PC-9 (cell line): ENCODE results near the gene ABLIM1. TPM values are rescaled to one million over a fixed set of nuclear protein-coding genes. Genes with fewer than 3 reads are reported as not detected.

ENCODE experiments used
- BruUV-seq: library from RNA; stranded (reverse); fragments of 400-500 nt; replicated peaks from 2 replicates; lab custom pipeline; 2021; lab: Mats Ljungman, UMichigan
- CTCF ChIA-PET: fragments of 300-600 bp; sonication (Branson Sonifier 250); formaldehyde crosslinking; loops from one replicate; lab custom pipeline; 2022; ENCODE audit warnings: antibody characterized with exemption; lab: Charles Lee
- POLR2A ChIA-PET: fragments of 300-600 bp; sonication (Branson Sonifier 250); formaldehyde crosslinking; loops from one replicate; lab custom pipeline; 2022; ENCODE audit warnings: antibody characterized with exemption; ENCODE audit not compliant: unreplicated experiment; lab: Charles Lee
- DNase-seq, 2 experiments: peaks; one replicate each; pipeline versions ENCODE4 v3.0.0 to v3.0.0-alpha.2; 2015 to 2022; ENCODE audit warnings: mixed read lengths in 1 of 2
- H2AFZ ChIP-seq: fragments of 200-600 bp; sonication (generic); 2 replicates; pipeline ENCODE4 v1.8.1; 2017; ENCODE audit warnings: antibody characterized with exemption
- H3F3A ChIP-seq: fragments of 200-600 bp; sonication (generic); 2 replicates; pipeline ENCODE4 v1.8.1; 2017; ENCODE audit warnings: antibody characterized with exemption, mild to moderate bottlenecking, low read depth; ENCODE audit not compliant: insufficient read depth
- H3K27ac ChIP-seq: fragments of 200-600 bp; sonication (generic); 2 replicates; pipeline ENCODE4 v1.6.1; 2016; ENCODE audit warnings: mixed run types
- H3K27me3 ChIP-seq: fragments of 200-600 bp; sonication (generic); 2 replicates; pipeline ENCODE4 v1.6.1; 2016; ENCODE audit warnings: low read depth, mixed run types; ENCODE audit not compliant: insufficient read depth
- H3K36me3 ChIP-seq: fragments of 200-600 bp; sonication (generic); 2 replicates; pipeline ENCODE4 v1.6.1; 2016; ENCODE audit warnings: low read depth, mixed run types
- H3K4me1 ChIP-seq: fragments of 200-600 bp; sonication (generic); replicated peaks from 2 replicates; pipeline ENCODE4 v1.6.1; 2016; ENCODE audit warnings: mixed run types; ENCODE audit not compliant: insufficient read depth
- H3K4me2 ChIP-seq: fragments of 200-600 bp; sonication (generic); 2 replicates; pipeline ENCODE4 v1.6.1; 2017; ENCODE audit warnings: mixed run types
- H3K4me3 ChIP-seq: fragments of 200-600 bp; sonication (generic); 2 replicates; pipeline ENCODE4 v1.6.1; 2016; ENCODE audit warnings: mixed run types
- H3K79me2 ChIP-seq: fragments of 200-600 bp; sonication (generic); 2 replicates; pipeline ENCODE4 v1.6.1; 2017; ENCODE audit warnings: low read depth, mixed run types
- H3K9me2 ChIP-seq: fragments of 200-600 bp; sonication (generic); 2 replicates; pipeline ENCODE4 v1.8.1; 2017; ENCODE audit warnings: mild to moderate bottlenecking; ENCODE audit not compliant: insufficient read depth
- H3K9me3 ChIP-seq: fragments of 200-600 bp; sonication (generic); 2 replicates; pipeline ENCODE4 v1.8.1; 2016; ENCODE audit warnings: low read depth; ENCODE audit not compliant: insufficient read depth
- H4K20me1 ChIP-seq: fragments of 200-600 bp; sonication (generic); 2 replicates; pipeline ENCODE4 v1.8.1; 2017; ENCODE audit not compliant: insufficient read depth
- EZH2 ChIP-seq: fragments of 200-600 bp; sonication (generic); IDR thresholded peaks from 2 replicates; pipeline ENCODE4 v1.8.0; 2017; ENCODE audit warnings: antibody characterized with exemption, low read depth
- intact Hi-C: fragments of 100-400 bp; cut with micrococcal nuclease; formaldehyde crosslinking; loops from one replicate; pipeline ENCODE4 v1.10.0; 2022; ENCODE audit not compliant: unreplicated experiment
- total RNA-seq: library from RNA; stranded (reverse); gene quantifications from 2 replicates; pipeline ENCODE4 v1.2.3, GENCODE V29; 2021
- TF ChIP-seq, protein P1 (sequence below): fragments of 200-600 bp; sonication (generic); conservative IDR thresholded peaks from 2 replicates; pipeline ENCODE4 v1.6.1; 2017; ENCODE audit warnings: mixed run types, antibody characterized with exemption, mild to moderate bottlenecking, moderate library complexity

Gene ABLIM1
- total RNA-seq, 1 experiment from 2014 or later: 68.7 TPM

DNA sequence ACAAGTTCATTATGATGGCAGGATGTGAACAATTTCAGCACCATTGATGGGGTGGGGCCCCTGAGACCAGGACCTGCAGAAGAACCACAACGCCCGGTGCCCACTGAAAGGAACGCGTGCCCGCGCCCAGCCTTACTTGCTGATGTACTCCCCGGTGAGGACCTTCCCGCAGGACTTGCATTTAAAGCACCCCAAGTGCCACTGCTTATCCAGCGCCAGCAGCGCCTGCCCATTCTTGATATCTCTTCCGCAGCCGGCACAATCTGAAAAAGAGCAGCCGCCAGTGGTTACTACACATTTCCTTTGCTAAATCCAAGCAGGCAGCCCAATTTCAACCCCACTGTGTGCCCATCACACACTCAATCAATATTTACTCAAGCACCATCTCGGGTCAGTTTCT, 110.6 kb downstream of the ABLIM1 start:
- H3K4me2 ChIP-seq: no peak overlapping the region
- no peaks in the 10 kb centered on the region for H3K79me2 ChIP-seq
- H3K4me1 ChIP-seq: peaks cover 16% of the 10 kb centered on the region
- no peak overlapping the region for H3K27ac ChIP-seq
- no peak overlapping the region for H2AFZ ChIP-seq
- no peaks in the 10 kb centered on the region for H3K36me3 ChIP-seq
- H4K20me1 ChIP-seq: no peaks in the 10 kb centered on the region
- H3K9me3 ChIP-seq: no peaks in the 10 kb centered on the region
- DNase-seq: no peak
- intact Hi-C loops: no loop called here
- no peaks in the 10 kb centered on the region for H3K27me3 ChIP-seq
- TF ChIP-seq, protein P1, sequence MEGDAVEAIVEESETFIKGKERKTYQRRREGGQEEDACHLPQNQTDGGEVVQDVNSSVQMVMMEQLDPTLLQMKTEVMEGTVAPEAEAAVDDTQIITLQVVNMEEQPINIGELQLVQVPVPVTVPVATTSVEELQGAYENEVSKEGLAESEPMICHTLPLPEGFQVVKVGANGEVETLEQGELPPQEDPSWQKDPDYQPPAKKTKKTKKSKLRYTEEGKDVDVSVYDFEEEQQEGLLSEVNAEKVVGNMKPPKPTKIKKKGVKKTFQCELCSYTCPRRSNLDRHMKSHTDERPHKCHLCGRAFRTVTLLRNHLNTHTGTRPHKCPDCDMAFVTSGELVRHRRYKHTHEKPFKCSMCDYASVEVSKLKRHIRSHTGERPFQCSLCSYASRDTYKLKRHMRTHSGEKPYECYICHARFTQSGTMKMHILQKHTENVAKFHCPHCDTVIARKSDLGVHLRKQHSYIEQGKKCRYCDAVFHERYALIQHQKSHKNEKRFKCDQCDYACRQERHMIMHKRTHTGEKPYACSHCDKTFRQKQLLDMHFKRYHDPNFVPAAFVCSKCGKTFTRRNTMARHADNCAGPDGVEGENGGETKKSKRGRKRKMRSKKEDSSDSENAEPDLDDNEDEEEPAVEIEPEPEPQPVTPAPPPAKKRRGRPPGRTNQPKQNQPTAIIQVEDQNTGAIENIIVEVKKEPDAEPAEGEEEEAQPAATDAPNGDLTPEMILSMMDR: no peak
- no peak for TF ChIP-seq EZH2
- POLR2A ChIA-PET: no interaction called here
- BruUV-seq: no TSS peak
- no peaks in the 10 kb centered on the region for H3K9me2 ChIP-seq
- H3F3A ChIP-seq: no peaks in the 10 kb centered on the region
- H3K4me3 ChIP-seq: no peak overlapping the region
- CTCF ChIA-PET: interaction anchor here (0.6 to 0.7 kb wide), 2 partner anchors 243 to 244 kb away, joined by 3 read pairs; no protein-coding TSS in a partner anchor

DNA sequence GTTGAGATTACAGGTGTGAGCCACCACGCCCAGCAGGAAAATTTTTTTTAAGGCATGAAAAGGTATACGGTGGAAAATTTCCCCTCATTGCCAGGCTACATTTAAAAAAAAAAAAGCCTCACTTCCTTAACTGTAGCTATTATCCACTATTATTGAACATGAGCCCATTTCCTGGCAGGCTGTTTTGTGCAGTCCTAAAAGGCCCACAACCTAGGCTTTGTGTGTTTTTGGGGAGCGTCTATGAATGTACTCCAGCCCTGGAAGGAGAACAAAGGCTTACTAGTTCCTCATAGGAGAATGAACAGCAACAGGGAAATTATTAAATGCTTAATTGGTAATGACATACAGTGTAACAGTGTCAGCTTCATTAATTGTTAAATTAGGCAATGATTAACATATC, 111.0 kb downstream of the ABLIM1 start:
- CTCF ChIA-PET: interaction anchor here (0.6 kb wide), 1 partner anchor 243 kb away, joined by 3 read pairs; no protein-coding TSS in a partner anchor
- intact Hi-C loops: no loop called here
- no peaks in the 10 kb centered on the region for H4K20me1 ChIP-seq
- TF ChIP-seq, protein P1: no peak
- TF ChIP-seq EZH2: no peak
- no peaks in the 10 kb centered on the region for H3K27me3 ChIP-seq
- no peak overlapping the region for H3K4me3 ChIP-seq
- POLR2A ChIA-PET: no interaction called here
- H2AFZ ChIP-seq: no peak overlapping the region
- no peaks in the 10 kb centered on the region for H3K9me3 ChIP-seq
- no peaks in the 10 kb centered on the region for H3K36me3 ChIP-seq
- peaks cover 16% of the 10 kb centered on the region for H3K4me1 ChIP-seq
- H3K9me2 ChIP-seq: no peaks in the 10 kb centered on the region
- H3K27ac ChIP-seq: no peak overlapping the region
- no peak overlapping the region for H3K4me2 ChIP-seq
- H3K79me2 ChIP-seq: no peaks in the 10 kb centered on the region
- H3F3A ChIP-seq: no peaks in the 10 kb centered on the region
- no peak for DNase-seq
- BruUV-seq: no TSS peak

DNA sequence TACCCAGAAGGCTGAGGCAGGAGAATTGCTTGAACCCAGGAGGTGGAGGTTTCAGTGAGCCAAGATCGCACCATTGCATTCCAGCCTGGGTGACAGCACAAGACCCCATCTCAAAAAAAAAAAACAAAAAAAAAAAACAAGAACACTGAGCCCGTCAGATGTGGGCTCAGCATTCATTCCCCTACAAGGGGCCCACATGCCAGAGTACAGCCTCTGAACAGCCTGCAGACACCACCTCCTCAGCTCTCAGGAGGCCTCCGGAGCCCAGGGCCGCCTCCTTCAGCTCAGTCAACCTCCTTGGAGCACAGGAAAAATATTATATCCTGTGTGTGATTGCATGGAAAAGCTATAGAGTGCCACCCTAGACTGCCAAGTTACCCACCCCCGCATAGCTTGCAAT, 112.3 kb downstream of the ABLIM1 start:
- CTCF ChIA-PET: interaction anchor here (0.5 to 0.6 kb wide), 2 partner anchors 76 to 1229 kb away, joined by 4 to 6 read pairs; no protein-coding TSS in a partner anchor
- Histone ChIP-seq H3K27ac (no peak overlapping the region), H2AFZ (no peak overlapping the region), H3K9me2 (no peaks in the 10 kb centered on the region), H3K9me3 (no peaks in the 10 kb centered on the region), H3F3A (no peaks in the 10 kb centered on the region), H3K4me1 (peaks cover 16% of the 10 kb centered on the region), H3K36me3 (no peaks in the 10 kb centered on the region), H3K4me3 (no peak overlapping the region), H3K27me3 (no peaks in the 10 kb centered on the region), H4K20me1 (no peaks in the 10 kb centered on the region), H3K79me2 (no peaks in the 10 kb centered on the region), H3K4me2 (no peak overlapping the region)
- no TSS peak for BruUV-seq
- TF ChIP-seq, protein P1: no peak
- TF ChIP-seq EZH2: no peak
- no peak for DNase-seq
- intact Hi-C loops: loop anchor here (2.0 kb wide), 1 partner anchor 41 kb away; no protein-coding TSS in a partner anchor
- POLR2A ChIA-PET: interaction anchor here (0.7 kb wide), 1 partner anchor 1520 kb away, joined by 4 read pairs; no protein-coding TSS in a partner anchor
